ENCODE data around the gene PDZRN3. TPM values are rescaled to one million over a fixed set of nuclear protein-coding genes. Genes with fewer than 3 reads are reported as not detected.

Gene PDZRN3
- total RNA-seq, 1 experiment from 2014 or later: 0.17 TPM

DNA sequence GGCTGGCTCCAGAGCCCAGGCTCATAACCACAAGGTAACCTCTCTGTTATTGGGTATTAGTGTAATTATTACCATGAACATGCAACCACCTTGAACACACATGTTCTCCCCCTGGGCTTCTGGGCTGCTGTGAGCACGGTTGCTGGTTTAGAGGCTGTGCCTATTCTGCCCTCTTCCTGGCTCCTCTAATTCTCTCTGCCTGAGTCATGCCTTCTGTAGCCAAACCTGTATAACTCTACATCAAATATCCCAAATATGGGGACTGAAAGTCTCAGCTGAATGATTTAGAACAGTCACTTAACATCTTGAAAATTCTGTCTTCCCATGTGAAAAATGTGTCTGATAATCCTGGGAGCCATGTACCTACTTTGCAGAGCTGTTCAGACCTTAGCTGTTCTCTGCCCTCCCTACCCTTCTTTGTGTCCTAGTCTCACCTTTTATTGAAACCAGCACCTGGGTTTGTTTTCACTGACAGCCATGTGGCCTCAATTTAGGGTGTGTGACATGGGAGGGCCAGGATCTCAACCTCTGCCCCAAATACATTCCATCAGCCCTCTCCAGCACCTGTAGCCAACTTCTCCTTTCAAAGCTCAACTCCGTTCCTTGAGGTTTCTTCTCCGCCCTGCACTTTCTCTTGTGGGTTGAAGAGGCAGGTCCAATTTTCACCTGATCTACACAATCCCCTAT lies 60.7 kb downstream of the PDZRN3 start (continued):
- TF ChIP-seq, protein P1, sequence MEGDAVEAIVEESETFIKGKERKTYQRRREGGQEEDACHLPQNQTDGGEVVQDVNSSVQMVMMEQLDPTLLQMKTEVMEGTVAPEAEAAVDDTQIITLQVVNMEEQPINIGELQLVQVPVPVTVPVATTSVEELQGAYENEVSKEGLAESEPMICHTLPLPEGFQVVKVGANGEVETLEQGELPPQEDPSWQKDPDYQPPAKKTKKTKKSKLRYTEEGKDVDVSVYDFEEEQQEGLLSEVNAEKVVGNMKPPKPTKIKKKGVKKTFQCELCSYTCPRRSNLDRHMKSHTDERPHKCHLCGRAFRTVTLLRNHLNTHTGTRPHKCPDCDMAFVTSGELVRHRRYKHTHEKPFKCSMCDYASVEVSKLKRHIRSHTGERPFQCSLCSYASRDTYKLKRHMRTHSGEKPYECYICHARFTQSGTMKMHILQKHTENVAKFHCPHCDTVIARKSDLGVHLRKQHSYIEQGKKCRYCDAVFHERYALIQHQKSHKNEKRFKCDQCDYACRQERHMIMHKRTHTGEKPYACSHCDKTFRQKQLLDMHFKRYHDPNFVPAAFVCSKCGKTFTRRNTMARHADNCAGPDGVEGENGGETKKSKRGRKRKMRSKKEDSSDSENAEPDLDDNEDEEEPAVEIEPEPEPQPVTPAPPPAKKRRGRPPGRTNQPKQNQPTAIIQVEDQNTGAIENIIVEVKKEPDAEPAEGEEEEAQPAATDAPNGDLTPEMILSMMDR (IDR thresholded peaks at IDR 0.05 in 2 of 3, conservative IDR thresholded peaks at IDR 0.05 in 1 of 3; ENCODE audit: borderline replicate concordance in 1 of 3, insufficient read depth in 1 of 3, low read depth in 2 of 3, low read length in 2 of 3): no peak
- TF ChIP-seq FOSL1 (IDR thresholded peaks at IDR 0.05; ENCODE audit: low read depth): no peak

DNA sequence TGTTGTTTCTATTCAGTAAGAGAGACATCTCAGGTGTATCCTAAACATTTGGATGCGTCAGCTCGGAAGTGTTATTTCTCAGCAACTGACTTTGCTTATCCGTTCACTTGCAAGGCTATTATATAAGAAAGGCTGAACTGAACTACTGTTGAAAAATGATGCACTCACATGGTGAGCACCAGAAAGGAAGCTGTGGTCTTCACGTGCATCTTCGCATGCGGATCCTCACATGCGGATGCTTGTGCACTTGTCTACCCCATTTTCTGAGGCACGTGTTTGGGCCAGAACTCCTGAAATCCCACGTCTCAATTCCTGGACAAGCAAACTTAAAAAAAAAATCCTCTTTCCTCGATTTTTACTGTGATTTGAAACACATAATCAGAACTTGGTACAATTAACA lies 63.2 kb downstream of the PDZRN3 start:
- DNase-seq (ENCODE audit: low read depth, low spot score) (no peak), ATAC-seq (no peak)
- H3K4me3 ChIP-seq (replicated peaks in 1 of 2; ENCODE audit: low read depth in 1 of 2, low read length in 2 of 2): no peak overlapping the region
- no peak overlapping the region for H3K4me2 ChIP-seq (ENCODE audit: low read length)
- no peaks in the 10 kb centered on the region for H3K36me3 ChIP-seq (ENCODE audit: control insufficient read depth in 1 of 2, insufficient read depth in 2 of 2, low read length in 2 of 2)
- TF ChIP-seq SRF (IDR thresholded peaks at IDR 0.05; ENCODE audit: low read depth): no peak
- TF ChIP-seq EZH2 (IDR thresholded peaks at IDR 0.05): no peak
- TF ChIP-seq EGR1 (IDR thresholded peaks at IDR 0.05; ENCODE audit: low read depth): no peak
- no peak for TF ChIP-seq ZFX (IDR thresholded peaks at IDR 0.05)
- TF ChIP-seq YY1 (IDR thresholded peaks at IDR 0.05; ENCODE audit: extremely low read depth, insufficient replicate concordance, low read depth, low read length): no peak
- TF ChIP-seq CEBPB (IDR thresholded peaks at IDR 0.05; ENCODE audit: low read depth): no peak
- TF ChIP-seq TCF7L2 (IDR thresholded peaks at IDR 0.05; ENCODE audit: borderline replicate concordance, extremely low read depth, insufficient read depth, insufficient read length): no peak
- TF ChIP-seq, protein P2, sequence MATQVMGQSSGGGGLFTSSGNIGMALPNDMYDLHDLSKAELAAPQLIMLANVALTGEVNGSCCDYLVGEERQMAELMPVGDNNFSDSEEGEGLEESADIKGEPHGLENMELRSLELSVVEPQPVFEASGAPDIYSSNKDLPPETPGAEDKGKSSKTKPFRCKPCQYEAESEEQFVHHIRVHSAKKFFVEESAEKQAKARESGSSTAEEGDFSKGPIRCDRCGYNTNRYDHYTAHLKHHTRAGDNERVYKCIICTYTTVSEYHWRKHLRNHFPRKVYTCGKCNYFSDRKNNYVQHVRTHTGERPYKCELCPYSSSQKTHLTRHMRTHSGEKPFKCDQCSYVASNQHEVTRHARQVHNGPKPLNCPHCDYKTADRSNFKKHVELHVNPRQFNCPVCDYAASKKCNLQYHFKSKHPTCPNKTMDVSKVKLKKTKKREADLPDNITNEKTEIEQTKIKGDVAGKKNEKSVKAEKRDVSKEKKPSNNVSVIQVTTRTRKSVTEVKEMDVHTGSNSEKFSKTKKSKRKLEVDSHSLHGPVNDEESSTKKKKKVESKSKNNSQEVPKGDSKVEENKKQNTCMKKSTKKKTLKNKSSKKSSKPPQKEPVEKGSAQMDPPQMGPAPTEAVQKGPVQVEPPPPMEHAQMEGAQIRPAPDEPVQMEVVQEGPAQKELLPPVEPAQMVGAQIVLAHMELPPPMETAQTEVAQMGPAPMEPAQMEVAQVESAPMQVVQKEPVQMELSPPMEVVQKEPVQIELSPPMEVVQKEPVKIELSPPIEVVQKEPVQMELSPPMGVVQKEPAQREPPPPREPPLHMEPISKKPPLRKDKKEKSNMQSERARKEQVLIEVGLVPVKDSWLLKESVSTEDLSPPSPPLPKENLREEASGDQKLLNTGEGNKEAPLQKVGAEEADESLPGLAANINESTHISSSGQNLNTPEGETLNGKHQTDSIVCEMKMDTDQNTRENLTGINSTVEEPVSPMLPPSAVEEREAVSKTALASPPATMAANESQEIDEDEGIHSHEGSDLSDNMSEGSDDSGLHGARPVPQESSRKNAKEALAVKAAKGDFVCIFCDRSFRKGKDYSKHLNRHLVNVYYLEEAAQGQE (IDR thresholded peaks at IDR 0.05; ENCODE audit: low read depth): no peak
- no peak for TF ChIP-seq FOSL1 (IDR thresholded peaks at IDR 0.05; ENCODE audit: low read depth)
- intact Hi-C loops (cut with micrococcal nuclease): no loop called here
- no peaks in the 10 kb centered on the region for H3K4me1 ChIP-seq (ENCODE audit: control insufficient read depth in 1 of 2, insufficient read depth in 2 of 2, low read length in 2 of 2)
- no peak overlapping the region for H2AFZ ChIP-seq (ENCODE audit: low read depth, low read length, poor library complexity, severe bottlenecking)
- H3K79me2 ChIP-seq (ENCODE audit: insufficient read depth, low read length): no peaks in the 10 kb centered on the region
- H3K9me3 ChIP-seq (ENCODE audit: control insufficient read depth in 1 of 2, insufficient read depth in 1 of 2, low read depth in 1 of 2, low read length in 2 of 2): no peaks in the 10 kb centered on the region; a peak in 1 of 4 replicates
- ChIA-PET RAD21 (ENCODE audit: low non-redundant PET in 1 of 2, low total read pairs in 2 of 2, uncharacterized antibody in 2 of 2, unreplicated experiment in 2 of 2) (no interaction called here), CTCF (no interaction called here), POLR2A (no interaction called here)
- H3K9ac ChIP-seq (ENCODE audit: low read length): no peak overlapping the region
- no peaks in the 10 kb centered on the region for H3K9me2 ChIP-seq (ENCODE audit: insufficient read depth)
- no TSS peak for BruUV-seq (replicated peaks)
- no peaks in the 10 kb centered on the region for H4K20me1 ChIP-seq (ENCODE audit: insufficient read depth)
- H3K27ac ChIP-seq (ENCODE audit: low read depth, low read length): no peak overlapping the region
- H3K27me3 ChIP-seq (ENCODE audit: insufficient read depth, low read length): no peaks in the 10 kb centered on the region

All from HCT116 (cell line).